ENCODE data around the gene EN1. TPM values are rescaled to one million over a fixed set of nuclear protein-coding genes. Genes with fewer than 3 reads are reported as not detected.

The EN1 gene
- total and polyA plus RNA-seq, 2 of the 13 experiments (the other 11 are each of a cell fraction or from before 2014, with no cell fraction given): not detected

- TF ChIP-seq ZBTB34 (CRISPR knock-in tag; IDR thresholded peaks at IDR 0.05): 0 out of 2 replicates have a peak, but pooled peaks have one; percentile 14
- TF ChIP-seq DRAP1 (CRISPR knock-in tag; IDR thresholded peaks at IDR 0.05): no peak
- no peak for TF ChIP-seq ZNF546 (CRISPR knock-in tag; conservative IDR thresholded peaks at IDR 0.05)
- TF ChIP-seq ZNF7 (CRISPR knock-in tag; IDR thresholded peaks at IDR 0.05): no peak
- TF ChIP-seq MXD1 (CRISPR knock-in tag; IDR thresholded peaks at IDR 0.05): 0 out of 2 replicates have a peak, but pooled peaks have one; percentile 33
- no peak for TF ChIP-seq ZNF720 (CRISPR knock-in tag; IDR thresholded peaks at IDR 0.05)
- TF ChIP-seq CSRNP1 (CRISPR knock-in tag; IDR thresholded peaks at IDR 0.05): peak; percentile 39; the same call in 1 of the 2 replicates
- no peak for TF ChIP-seq TBL1XR1 (IDR thresholded peaks at IDR 0.05; ENCODE audit: borderline replicate concordance, low read length, partially characterized antibody)
- TF ChIP-seq NCOR1 (IDR thresholded peaks at IDR 0.05; ENCODE audit: borderline replicate concordance, low read length): no peak
- TF ChIP-seq JUN (CRISPR knock-in tag; IDR thresholded peaks at IDR 0.05): no peak
- TF ChIP-seq ZNF782 (CRISPR knock-in tag; IDR thresholded peaks at IDR 0.05; ENCODE audit: borderline replicate concordance): no peak
- TF ChIP-seq YEATS4 (CRISPR knock-in tag; IDR thresholded peaks at IDR 0.05; ENCODE audit: borderline replicate concordance): peak; percentile 20; the same call in 1 of the 2 replicates
- TF ChIP-seq SAP130 (CRISPR knock-in tag; IDR thresholded peaks at IDR 0.05; ENCODE audit: low read depth): no peak
- TF ChIP-seq ATM (IDR thresholded peaks at IDR 0.05; ENCODE audit: borderline replicate concordance): no peak
- TF ChIP-seq MYC (CRISPR knock-in tag; IDR thresholded peaks at IDR 0.05; ENCODE audit: borderline replicate concordance): peak; percentile 63; the same call in 1 of the 2 replicates
- TF ChIP-seq ZNF335 (CRISPR knock-in tag; IDR thresholded peaks at IDR 0.05): no peak
- TF ChIP-seq NBN (conservative IDR thresholded peaks at IDR 0.05): no peak
- no peak for TF ChIP-seq ZNF18 (CRISPR knock-in tag; IDR thresholded peaks at IDR 0.05; ENCODE audit: insufficient replicate concordance)
- no peak for TF ChIP-seq ZNF652 (CRISPR knock-in tag; IDR thresholded peaks at IDR 0.05; ENCODE audit: borderline replicate concordance, low read depth)
- no peak for TF ChIP-seq DR1 (CRISPR knock-in tag; IDR thresholded peaks at IDR 0.05)
- TF ChIP-seq GMEB1 (CRISPR knock-in tag; IDR thresholded peaks at IDR 0.05; ENCODE audit: borderline replicate concordance): no peak
- no peak for TF ChIP-seq CEBPB (IDR thresholded peaks at IDR 0.05; ENCODE audit: borderline replicate concordance, low read depth, low read length)
- no peak for TF ChIP-seq ZNF3 (CRISPR knock-in tag; IDR thresholded peaks at IDR 0.05)
Observed at GRCh38 chr2:118855451-118856279, 8.2 kb upstream of the EN1 start (continued).
